Type B pancreatic cell (in vitro differentiated cells): Measurements from ENCODE around the gene CDCA7L. TPM values are rescaled to one million over a fixed set of nuclear protein-coding genes. Genes with fewer than 3 reads are reported as not detected.

Experiments
- DNase-seq: peaks from one replicate; pipeline ENCODE4 v3.0.0; 2021; ENCODE audit warnings: mixed read lengths; ENCODE audit not compliant: unreplicated experiment; ENCODE audit errors: extremely low spot score
- H3K27ac Mint-ChIP-seq: 2 replicates; pipeline ENCODE4 v1.8.0; 2021; ENCODE audit warnings: mild to moderate bottlenecking, mixed read lengths
- H3K27me3 Mint-ChIP-seq: 2 replicates; pipeline ENCODE4 v1.8.0; 2021; ENCODE audit warnings: mixed read lengths
- H3K36me3 Mint-ChIP-seq: 2 replicates; pipeline ENCODE4 v1.8.0; 2021; ENCODE audit warnings: mixed read lengths
- H3K4me1 Mint-ChIP-seq: one replicate; pipeline ENCODE4 v1.8.0; 2021; ENCODE audit warnings: mixed read lengths; ENCODE audit not compliant: unreplicated experiment
- H3K4me3 Mint-ChIP-seq: 2 replicates; pipeline ENCODE4 v1.8.0; 2021; ENCODE audit warnings: mild to moderate bottlenecking, mixed read lengths
- H3K9me3 Mint-ChIP-seq: 2 replicates; pipeline ENCODE4 v1.8.0; 2021; ENCODE audit warnings: mixed read lengths
- CTCF ChIP-seq: fragments of 200-600 bp; sonication (generic); conservative IDR thresholded peaks from 2 replicates; pipeline ENCODE4 v1.5.0; 2021; ENCODE audit warnings: antibody characterized with exemption, mild to moderate bottlenecking
- total RNA-seq: library from RNA; stranded (reverse); gene quantifications from 2 replicates; pipeline ENCODE4 v1.2.1, GENCODE V29; 2021; ENCODE audit warnings: low replicate concordance

CDCA7L gene
- total RNA-seq, 1 donor from 2014 or later, result 37.8 TPM

- no peak for DNase-seq
- Mint-ChIP-seq H3K9me3 (no peaks in the 10 kb centered on the region), H3K4me1 (peaks cover 13% of the 10 kb centered on the region), H3K27me3 (peaks cover 32% of the 10 kb centered on the region), H3K27ac (no peak overlapping the region), H3K4me3 (peak overlapping the region; percentile 36), H3K36me3 (no peaks in the 10 kb centered on the region)
- no peak for TF ChIP-seq CTCF
Measured at GRCh38 chr7:21948887-21949540, 3.3 kb upstream of the CDCA7L start.

- no peak for DNase-seq
- Mint-ChIP-seq H3K9me3 (no peaks in the 10 kb centered on the region), H3K27ac (no peak overlapping the region), H3K4me1 (peaks cover 20% of the 10 kb centered on the region), H3K27me3 (peaks cover 32% of the 10 kb centered on the region), H3K36me3 (no peaks in the 10 kb centered on the region), H3K4me3 (no peak overlapping the region)
- no peak for TF ChIP-seq CTCF
Measured at GRCh38 chr7:21948364-21948763, 2.7 kb upstream of the CDCA7L start.

- H3K27me3 Mint-ChIP-seq, result peaks cover 34% of the 10 kb centered on the region
- H3K27ac Mint-ChIP-seq, result no peak overlapping the region
- H3K4me3 Mint-ChIP-seq, result peak overlapping the region; percentile 58
- no peaks in the 10 kb centered on the region for H3K36me3 Mint-ChIP-seq
- no peak for DNase-seq
- no peaks in the 10 kb centered on the region for H3K9me3 Mint-ChIP-seq
- TF ChIP-seq CTCF, result no peak
- H3K4me1 Mint-ChIP-seq, result peaks cover 24% of the 10 kb centered on the region
Measured at GRCh38 chr7:21947946-21948345, 2.2 kb upstream of the CDCA7L start.

GRCh38 chr7:21947056-21947455 lies 1.4 kb upstream of the CDCA7L start:
- TF ChIP-seq CTCF, result no peak
- Mint-ChIP-seq H3K36me3 (no peaks in the 10 kb centered on the region), H3K27me3 (peaks cover 37% of the 10 kb centered on the region), H3K4me1 (peaks cover 32% of the 10 kb centered on the region), H3K27ac (no peak overlapping the region), H3K4me3 (peak overlapping the region; percentile 0), H3K9me3 (no peaks in the 10 kb centered on the region)
- DNase-seq, result no peak

- TF ChIP-seq CTCF, result no peak
- Mint-ChIP-seq H3K4me1 (peaks cover 40% of the 10 kb centered on the region), H3K9me3 (no peaks in the 10 kb centered on the region), H3K36me3 (no peaks in the 10 kb centered on the region), H3K27ac (peak overlapping the region; percentile 77), H3K4me3 (peak overlapping the region; percentile 93), H3K27me3 (peaks cover 41% of the 10 kb centered on the region)
- no peak for DNase-seq
Measured at GRCh38 chr7:21946222-21946709, 567 bp upstream of the CDCA7L start.
